SK-N-MC (cell line): ENCODE measurements around the gene PNLDC1.

Source experiments
- EZH2 ChIP-seq: fragments of 200-600 bp; sonication (generic); IDR thresholded peaks from one replicate; pipeline ENCODE4 v1.6.1; 2017; ENCODE audit warnings: antibody characterized with exemption
- FOXP2 ChIP-seq: optimal IDR thresholded peaks from 2 replicates; pipeline ENCODE3; 2011; ENCODE audit warnings: mild to moderate bottlenecking, moderate library complexity; ENCODE audit not compliant: insufficient read depth; ENCODE audit errors: extremely low read length, control extremely low read depth
- POLR2AphosphoS5 ChIP-seq: IDR thresholded peaks from 2 replicates; pipeline ENCODE4 v1.6.1; 2012; ENCODE audit warnings: mild to moderate bottlenecking, low read depth, low read length, borderline replicate concordance

GRCh38 chr6:159790956-159791598 lies 9.0 kb upstream of the PNLDC1 start:
- TF ChIP-seq EZH2, result no peak
- no peak for TF ChIP-seq POLR2AphosphoS5
- no peak for TF ChIP-seq FOXP2
